Thyroid gland (tissue), 4 donors: ENCODE data around the gene GSTA3.

Experiments
- CTCF ChIP-seq, 6 experiments: fragments of 200-600 bp in 3 of 6; fragments of 450-650 bp in 3 of 6; sonication (generic) in 3 of 6; IDR thresholded peaks; one replicate each; pipeline ENCODE4 v1.5.1; 2016 to 2019; ENCODE audit warnings: antibody characterized with exemption in 6 of 6, mild to moderate bottlenecking in 2 of 6, inconsistent platforms in 1 of 6, moderate library complexity in 1 of 6
- POLR2A ChIP-seq, 2 donors: fragments of 450-650 bp; IDR thresholded peaks; one replicate each; pipeline ENCODE4 v1.6.1; 2017; ENCODE audit warnings: antibody characterized with exemption in 2 of 2, mild to moderate bottlenecking in 2 of 2, moderate library complexity in 1 of 2

- TF ChIP-seq POLR2A (IDR thresholded peaks at IDR 0.05) (no peak), CTCF (IDR thresholded peaks at IDR 0.05) (no peak)
Measured at GRCh38 chr6:52933778-52934177, 24.3 kb upstream of the GSTA3 start.
